Measurements from ENCODE around the gene TRAPPC2L. TPM values are rescaled to one million over a fixed set of nuclear protein-coding genes. Genes with fewer than 3 reads are reported as not detected.

Gene TRAPPC2L
- total and polyA plus RNA-seq, 2 of the 13 experiments (the other 11 are each of a cell fraction or from before 2014, with no cell fraction given) = 96.3 to 107 TPM

GRCh38 chr16:88815901-88816589 lies 40.9 kb upstream of the TRAPPC2L start (continued):
- TF ChIP-seq ZSCAN5A (CRISPR knock-in tag; IDR thresholded peaks at IDR 0.05; ENCODE audit: borderline replicate concordance) (no peak), MXD4 (CRISPR knock-in tag; IDR thresholded peaks at IDR 0.05) (no peak), HOXA3 (CRISPR knock-in tag; IDR thresholded peaks at IDR 0.05) (no peak; the same call in 1 of the 2 replicates), KLF15 (CRISPR knock-in tag; IDR thresholded peaks at IDR 0.05; ENCODE audit: borderline replicate concordance) (no peak), TEF (CRISPR knock-in tag; IDR thresholded peaks at IDR 0.05) (no peak), HOXA5 (CRISPR knock-in tag; IDR thresholded peaks at IDR 0.05) (no peak), SCMH1 (CRISPR knock-in tag; IDR thresholded peaks at IDR 0.05; ENCODE audit: borderline replicate concordance) (no peak), ZNF20 (CRISPR knock-in tag; IDR thresholded peaks at IDR 0.05) (no peak), HOXA9 (CRISPR knock-in tag; IDR thresholded peaks at IDR 0.05; ENCODE audit: borderline replicate concordance) (no peak), ARID5B (CRISPR knock-in tag; IDR thresholded peaks at IDR 0.05) (no peak), ZNF260 (CRISPR knock-in tag; IDR thresholded peaks at IDR 0.05; ENCODE audit: borderline replicate concordance, low read depth) (no peak), ETS1 (CRISPR knock-in tag; IDR thresholded peaks at IDR 0.05) (no peak), CCDC6 (CRISPR knock-in tag; IDR thresholded peaks at IDR 0.05) (no peak), NR2F2 (IDR thresholded peaks at IDR 0.05; ENCODE audit: borderline replicate concordance, low read depth) (no peak), CAMTA2 (CRISPR knock-in tag; IDR thresholded peaks at IDR 0.05; ENCODE audit: borderline replicate concordance) (no peak), SMC3 (IDR thresholded peaks at IDR 0.05; ENCODE audit: low read length) (peak; percentile 35; the same call in 1 of the 2 replicates), ZNF878 (CRISPR knock-in tag; IDR thresholded peaks at IDR 0.05) (no peak), ZNF629 (CRISPR knock-in tag; conservative IDR thresholded peaks at IDR 0.05) (no peak), YEATS2 (CRISPR knock-in tag; IDR thresholded peaks at IDR 0.05; ENCODE audit: borderline replicate concordance) (no peak), SP2 (CRISPR knock-in tag; IDR thresholded peaks at IDR 0.05) (no peak), ZNF180 (CRISPR knock-in tag; IDR thresholded peaks at IDR 0.05; ENCODE audit: borderline replicate concordance, low read depth) (no peak), ZNF232 (CRISPR knock-in tag; IDR thresholded peaks at IDR 0.05; ENCODE audit: borderline replicate concordance) (no peak), NFRKB (IDR thresholded peaks at IDR 0.05) (no peak), HNF4A (CRISPR knock-in tag; IDR thresholded peaks at IDR 0.05) (no peak), ZNF614 (CRISPR knock-in tag; IDR thresholded peaks at IDR 0.05; ENCODE audit: borderline replicate concordance) (no peak)

All from HepG2 (cell line).